Measurements from ENCODE around the gene SSX2B.
"Not testable (repeated sequence)": the region's sequence is repeated elsewhere in the genome, so short reads cannot be mapped to it uniquely, and the experiment has no call there.

- TF ChIP-seq, protein P1, sequence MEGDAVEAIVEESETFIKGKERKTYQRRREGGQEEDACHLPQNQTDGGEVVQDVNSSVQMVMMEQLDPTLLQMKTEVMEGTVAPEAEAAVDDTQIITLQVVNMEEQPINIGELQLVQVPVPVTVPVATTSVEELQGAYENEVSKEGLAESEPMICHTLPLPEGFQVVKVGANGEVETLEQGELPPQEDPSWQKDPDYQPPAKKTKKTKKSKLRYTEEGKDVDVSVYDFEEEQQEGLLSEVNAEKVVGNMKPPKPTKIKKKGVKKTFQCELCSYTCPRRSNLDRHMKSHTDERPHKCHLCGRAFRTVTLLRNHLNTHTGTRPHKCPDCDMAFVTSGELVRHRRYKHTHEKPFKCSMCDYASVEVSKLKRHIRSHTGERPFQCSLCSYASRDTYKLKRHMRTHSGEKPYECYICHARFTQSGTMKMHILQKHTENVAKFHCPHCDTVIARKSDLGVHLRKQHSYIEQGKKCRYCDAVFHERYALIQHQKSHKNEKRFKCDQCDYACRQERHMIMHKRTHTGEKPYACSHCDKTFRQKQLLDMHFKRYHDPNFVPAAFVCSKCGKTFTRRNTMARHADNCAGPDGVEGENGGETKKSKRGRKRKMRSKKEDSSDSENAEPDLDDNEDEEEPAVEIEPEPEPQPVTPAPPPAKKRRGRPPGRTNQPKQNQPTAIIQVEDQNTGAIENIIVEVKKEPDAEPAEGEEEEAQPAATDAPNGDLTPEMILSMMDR (IDR thresholded peaks at IDR 0.05), result not testable (repeated sequence)
- TF ChIP-seq, protein P2, sequence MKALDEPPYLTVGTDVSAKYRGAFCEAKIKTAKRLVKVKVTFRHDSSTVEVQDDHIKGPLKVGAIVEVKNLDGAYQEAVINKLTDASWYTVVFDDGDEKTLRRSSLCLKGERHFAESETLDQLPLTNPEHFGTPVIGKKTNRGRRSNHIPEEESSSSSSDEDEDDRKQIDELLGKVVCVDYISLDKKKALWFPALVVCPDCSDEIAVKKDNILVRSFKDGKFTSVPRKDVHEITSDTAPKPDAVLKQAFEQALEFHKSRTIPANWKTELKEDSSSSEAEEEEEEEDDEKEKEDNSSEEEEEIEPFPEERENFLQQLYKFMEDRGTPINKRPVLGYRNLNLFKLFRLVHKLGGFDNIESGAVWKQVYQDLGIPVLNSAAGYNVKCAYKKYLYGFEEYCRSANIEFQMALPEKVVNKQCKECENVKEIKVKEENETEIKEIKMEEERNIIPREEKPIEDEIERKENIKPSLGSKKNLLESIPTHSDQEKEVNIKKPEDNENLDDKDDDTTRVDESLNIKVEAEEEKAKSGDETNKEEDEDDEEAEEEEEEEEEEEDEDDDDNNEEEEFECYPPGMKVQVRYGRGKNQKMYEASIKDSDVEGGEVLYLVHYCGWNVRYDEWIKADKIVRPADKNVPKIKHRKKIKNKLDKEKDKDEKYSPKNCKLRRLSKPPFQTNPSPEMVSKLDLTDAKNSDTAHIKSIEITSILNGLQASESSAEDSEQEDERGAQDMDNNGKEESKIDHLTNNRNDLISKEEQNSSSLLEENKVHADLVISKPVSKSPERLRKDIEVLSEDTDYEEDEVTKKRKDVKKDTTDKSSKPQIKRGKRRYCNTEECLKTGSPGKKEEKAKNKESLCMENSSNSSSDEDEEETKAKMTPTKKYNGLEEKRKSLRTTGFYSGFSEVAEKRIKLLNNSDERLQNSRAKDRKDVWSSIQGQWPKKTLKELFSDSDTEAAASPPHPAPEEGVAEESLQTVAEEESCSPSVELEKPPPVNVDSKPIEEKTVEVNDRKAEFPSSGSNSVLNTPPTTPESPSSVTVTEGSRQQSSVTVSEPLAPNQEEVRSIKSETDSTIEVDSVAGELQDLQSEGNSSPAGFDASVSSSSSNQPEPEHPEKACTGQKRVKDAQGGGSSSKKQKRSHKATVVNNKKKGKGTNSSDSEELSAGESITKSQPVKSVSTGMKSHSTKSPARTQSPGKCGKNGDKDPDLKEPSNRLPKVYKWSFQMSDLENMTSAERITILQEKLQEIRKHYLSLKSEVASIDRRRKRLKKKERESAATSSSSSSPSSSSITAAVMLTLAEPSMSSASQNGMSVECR (CRISPR knock-in tag; IDR thresholded peaks at IDR 0.05; ENCODE audit: borderline replicate concordance), result not testable (repeated sequence)
- not testable (repeated sequence) for TF ChIP-seq CREM (CRISPR knock-in tag; IDR thresholded peaks at IDR 0.05); TEAD4 (CRISPR knock-in tag; IDR thresholded peaks at IDR 0.05); ELF4 (CRISPR knock-in tag; IDR thresholded peaks at IDR 0.05; ENCODE audit: low read depth); ZNF317 (CRISPR knock-in tag; IDR thresholded peaks at IDR 0.05; ENCODE audit: borderline replicate concordance, low read depth)
These were observed at the start of gene SSX2B for GRCh38 chrX:52750952-52751351.

Data from WTC11 (cell line).